NCI-H82 treated with DMSO at 0.1 percent for 48 hours (cell line): ENCODE results near the gene SARS2.

Source experiments
- DNase-seq: peaks from one replicate; lab custom pipeline; 2025; ENCODE audit not compliant: unreplicated experiment; lab: John Stamatoyannopoulos, UW

Gene SARS2

GRCh38 chr19:38917921-38918491 is 12.6 kb downstream of the SARS2 start:
- DNase-seq, result peak; percentile 8

- DNase-seq, result no peak
These were observed 13.0 kb downstream of the SARS2 start for GRCh38 chr19:38917516-38917915.

- DNase-seq, result no peak
These were observed 14.9 kb downstream of the SARS2 start for GRCh38 chr19:38915329-38916321.

GRCh38 chr19:38913958-38914357 is 16.6 kb downstream of the SARS2 start:
- no peak for DNase-seq

- DNase-seq, result no peak
These were observed 17.7 kb downstream of the SARS2 start for GRCh38 chr19:38912600-38913514.

GRCh38 chr19:38911388-38912001 is 19.1 kb downstream of the SARS2 start:
- DNase-seq, result no peak

- DNase-seq, result no peak
These were observed 20.1 kb downstream of the SARS2 start for GRCh38 chr19:38910488-38910887.

- no peak for DNase-seq
These were observed 21.7 kb downstream of the SARS2 start for GRCh38 chr19:38908911-38909310.

GRCh38 chr19:38907670-38908069 is 22.9 kb downstream of the SARS2 start:
- no peak for DNase-seq

GRCh38 chr19:38907227-38907626 is 23.3 kb downstream of the SARS2 start:
- no peak for DNase-seq

- no peak for DNase-seq
These were observed 24.9 kb downstream of the SARS2 start for GRCh38 chr19:38905620-38906019.

- no peak for DNase-seq
These were observed 25.7 kb downstream of the SARS2 start for GRCh38 chr19:38904581-38905539.

GRCh38 chr19:38901683-38902082 is 28.9 kb downstream of the SARS2 start:
- DNase-seq, result no peak

GRCh38 chr19:38900743-38901190 is 29.8 kb downstream of the SARS2 start:
- DNase-seq, result no peak

GRCh38 chr19:38900202-38900629 is 30.3 kb downstream of the SARS2 start:
- peak; percentile 71 for DNase-seq

- peak; percentile 100 for DNase-seq
These were observed 30.9 kb downstream of the SARS2 start, which contains the start of the genes NFKBIB and SIRT2 for GRCh38 chr19:38899447-38900201. NFKBIB (plus strand) TSS chr19:38899969; CDS start chr19:38900033, 64 bp downstream. SIRT2 (minus strand) TSS chr19:38899618; CDS start chr19:38899521, 97 bp downstream.

GRCh38 chr19:38898788-38899446 is 31.6 kb downstream of the SARS2 start:
- DNase-seq, result no peak

- no peak for DNase-seq
These were observed 35.6 kb downstream of the SARS2 start for GRCh38 chr19:38894968-38895367.
